Testis (tissue), 2 donors: ENCODE results near the gene SLC7A14.

Experiments used
- POLR2A ChIP-seq: fragments of 450-650 bp; IDR thresholded peaks from one replicate; pipeline ENCODE4 v1.6.1; 2017; ENCODE audit warnings: antibody characterized with exemption, mild to moderate bottlenecking, moderate library complexity
- TF ChIP-seq, protein P1 (sequence below), 3 experiments: fragments of 450-650 bp in 2 of 3; fragments of 200-600 bp in 1 of 3; sonication (generic) in 1 of 3; IDR thresholded peaks; one replicate each; pipeline ENCODE4 v1.5.1; 2016 to 2019; ENCODE audit warnings: antibody characterized with exemption in 3 of 3, mild to moderate bottlenecking in 2 of 3, moderate library complexity in 1 of 3

DNA sequence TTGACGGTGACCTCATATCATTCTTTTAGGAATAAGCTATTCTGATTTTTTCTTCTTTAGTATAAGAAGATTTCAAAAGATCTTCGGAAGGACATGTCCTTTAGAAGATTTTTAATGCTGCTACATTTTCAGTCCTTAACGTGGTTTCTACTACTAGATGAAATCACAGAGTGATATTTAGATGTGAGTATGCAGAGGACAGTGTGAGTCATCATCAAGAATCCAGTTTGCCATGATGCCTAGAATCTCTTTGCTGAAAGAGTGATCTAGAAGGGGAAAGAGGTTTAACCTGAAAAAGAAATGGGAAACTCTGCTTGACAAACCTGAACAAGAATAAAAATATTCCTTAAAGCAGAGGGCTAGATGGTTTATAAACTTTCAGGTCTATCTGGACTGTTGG lies 43.2 kb downstream of the SLC7A14 start:
- TF ChIP-seq, protein P1, sequence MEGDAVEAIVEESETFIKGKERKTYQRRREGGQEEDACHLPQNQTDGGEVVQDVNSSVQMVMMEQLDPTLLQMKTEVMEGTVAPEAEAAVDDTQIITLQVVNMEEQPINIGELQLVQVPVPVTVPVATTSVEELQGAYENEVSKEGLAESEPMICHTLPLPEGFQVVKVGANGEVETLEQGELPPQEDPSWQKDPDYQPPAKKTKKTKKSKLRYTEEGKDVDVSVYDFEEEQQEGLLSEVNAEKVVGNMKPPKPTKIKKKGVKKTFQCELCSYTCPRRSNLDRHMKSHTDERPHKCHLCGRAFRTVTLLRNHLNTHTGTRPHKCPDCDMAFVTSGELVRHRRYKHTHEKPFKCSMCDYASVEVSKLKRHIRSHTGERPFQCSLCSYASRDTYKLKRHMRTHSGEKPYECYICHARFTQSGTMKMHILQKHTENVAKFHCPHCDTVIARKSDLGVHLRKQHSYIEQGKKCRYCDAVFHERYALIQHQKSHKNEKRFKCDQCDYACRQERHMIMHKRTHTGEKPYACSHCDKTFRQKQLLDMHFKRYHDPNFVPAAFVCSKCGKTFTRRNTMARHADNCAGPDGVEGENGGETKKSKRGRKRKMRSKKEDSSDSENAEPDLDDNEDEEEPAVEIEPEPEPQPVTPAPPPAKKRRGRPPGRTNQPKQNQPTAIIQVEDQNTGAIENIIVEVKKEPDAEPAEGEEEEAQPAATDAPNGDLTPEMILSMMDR (IDR thresholded peaks at IDR 0.05): no peak
- TF ChIP-seq POLR2A: no peak
